H9 (cell line): ENCODE measurements around the gene TOP1. TPM values are rescaled to one million over a fixed set of nuclear protein-coding genes. Genes with fewer than 3 reads are reported as not detected.

Experiments
- DNase-seq: peaks from one replicate; pipeline ENCODE4 v3.0.0-alpha.2; 2017
- H2AFZ ChIP-seq: one replicate; pipeline ENCODE4 v1.6.1; 2013; ENCODE audit warnings: mild to moderate bottlenecking, low read length, control low read depth, moderate library complexity
- H2AK5ac ChIP-seq: 2 replicates; pipeline ENCODE4 v1.6.1; 2013; ENCODE audit warnings: low read length, control low read depth, mixed read lengths; ENCODE audit not compliant: insufficient read length
- H2BK120ac ChIP-seq: one replicate; pipeline ENCODE4 v1.6.1; 2013; ENCODE audit warnings: low read depth, mild to moderate bottlenecking, low read length, control low read depth, inconsistent platforms; ENCODE audit not compliant: poor library complexity, severe bottlenecking
- H2BK12ac ChIP-seq: 2 replicates; pipeline ENCODE4 v1.6.1; 2013; ENCODE audit warnings: low read length, control low read depth, mixed read lengths, low read depth; ENCODE audit not compliant: insufficient read length
- H2BK15ac ChIP-seq: 2 replicates; pipeline ENCODE4 v1.6.1; 2013; ENCODE audit warnings: low read depth, low read length, control low read depth
- H2BK20ac ChIP-seq: one replicate; pipeline ENCODE4 v1.6.1; 2013; ENCODE audit warnings: low read depth, mild to moderate bottlenecking, low read length, control low read depth, inconsistent platforms; ENCODE audit not compliant: poor library complexity, severe bottlenecking
- H2BK5ac ChIP-seq: 2 replicates; pipeline ENCODE4 v1.6.1; 2013; ENCODE audit warnings: low read length, control low read depth, mixed read lengths; ENCODE audit not compliant: insufficient read length
- H3K14ac ChIP-seq: 2 replicates; pipeline ENCODE4 v1.6.1; 2013; ENCODE audit warnings: low read length, control low read depth; ENCODE audit not compliant: insufficient read depth
- H3K18ac ChIP-seq: 2 replicates; pipeline ENCODE4 v1.6.1; 2013; ENCODE audit warnings: low read depth, mild to moderate bottlenecking, mixed read lengths, low read length, control low read depth; ENCODE audit not compliant: insufficient read length
- H3K23ac ChIP-seq: 2 replicates; pipeline ENCODE4 v1.6.1; 2013; ENCODE audit warnings: low read length, control low read depth, mixed read lengths, low read depth; ENCODE audit not compliant: insufficient read length
- H3K23me2 ChIP-seq: 2 replicates; pipeline ENCODE4 v1.6.1; 2013; ENCODE audit warnings: low read depth, mild to moderate bottlenecking, mixed read lengths, low read length, control low read depth; ENCODE audit not compliant: insufficient read length, poor library complexity, severe bottlenecking
- H3K27ac ChIP-seq: 2 replicates; pipeline ENCODE4 v1.5.1; 2013; ENCODE audit warnings: low read length, control low read depth, mixed read lengths, low read depth; ENCODE audit not compliant: insufficient read length
- H3K27me3 ChIP-seq: 2 replicates; pipeline ENCODE4 v1.6.1; 2013; ENCODE audit warnings: low read length, control low read depth, inconsistent platforms; ENCODE audit not compliant: insufficient read depth
- H3K4ac ChIP-seq: 2 replicates; pipeline ENCODE4 v1.6.1; 2013; ENCODE audit warnings: low read depth, mild to moderate bottlenecking, control low read depth, inconsistent platforms, low read length, moderate library complexity
- H3K4me1 ChIP-seq: 2 replicates; pipeline ENCODE4 v1.6.1; 2013; ENCODE audit warnings: low read length, control low read depth, inconsistent platforms; ENCODE audit not compliant: insufficient read depth
- H3K4me2 ChIP-seq: 2 replicates; pipeline ENCODE4 v1.6.1; 2013; ENCODE audit warnings: low read length, control low read depth, mixed read lengths; ENCODE audit not compliant: insufficient read length, insufficient read depth
- H3K56ac ChIP-seq: 2 replicates; pipeline ENCODE4 v1.6.1; 2013; ENCODE audit warnings: low read depth, mild to moderate bottlenecking, mixed read lengths, low read length, control low read depth; ENCODE audit not compliant: insufficient read length
- H3K79me1 ChIP-seq: 2 replicates; pipeline ENCODE4 v1.6.1; 2013; ENCODE audit warnings: low read depth, mild to moderate bottlenecking, moderate library complexity, low read length, control low read depth, inconsistent platforms; ENCODE audit not compliant: insufficient read depth, poor library complexity, severe bottlenecking
- H3K79me2 ChIP-seq: 2 replicates; pipeline ENCODE4 v1.6.1; 2013; ENCODE audit warnings: low read length, control low read depth, inconsistent platforms; ENCODE audit not compliant: insufficient read depth
- H3K9ac ChIP-seq: 2 replicates; pipeline ENCODE4 v1.6.1; 2013; ENCODE audit warnings: low read length, control low read depth, mixed read lengths; ENCODE audit not compliant: insufficient read length; ENCODE audit errors: extremely low read depth
- H3K9me3 ChIP-seq: one replicate; pipeline ENCODE4 v1.6.1; 2013; ENCODE audit warnings: low read depth, low read length, inconsistent platforms; ENCODE audit not compliant: control insufficient read depth
- H3T11ph ChIP-seq: one replicate; pipeline ENCODE4 v1.6.1; 2013; ENCODE audit warnings: mild to moderate bottlenecking, low read length, control low read depth, inconsistent platforms
- H4K20me1 ChIP-seq: one replicate; pipeline ENCODE4 v1.6.1; 2013; ENCODE audit not compliant: control insufficient read depth, insufficient read length, insufficient read depth
- H4K5ac ChIP-seq: 2 replicates; pipeline ENCODE4 v1.6.1; 2013; ENCODE audit warnings: low read depth, mild to moderate bottlenecking, mixed read lengths, low read length, control low read depth; ENCODE audit not compliant: insufficient read length
- H4K8ac ChIP-seq: replicated peaks from 2 replicates; pipeline ENCODE4 v1.6.1; 2013; ENCODE audit warnings: low read length, control low read depth, mixed read lengths, low read depth; ENCODE audit not compliant: insufficient read length
- H4K91ac ChIP-seq: 2 replicates; pipeline ENCODE4 v1.6.1; 2013; ENCODE audit warnings: low read depth, mild to moderate bottlenecking, moderate library complexity, mixed read lengths, low read length, control low read depth; ENCODE audit not compliant: insufficient read length
- H3K27ac Mint-ChIP-seq, 3 experiments: 2 replicates in 2 of 3; 3 replicates in 1 of 3; pipeline ENCODE4 v1.8.0; 2020 to 2021; ENCODE audit warnings: mixed read lengths in 3 of 3, mild to moderate bottlenecking in 1 of 3, moderate library complexity in 1 of 3
- H3K27me3 Mint-ChIP-seq: 2 replicates; pipeline ENCODE4 v1.8.0; 2021; ENCODE audit warnings: low read depth, mild to moderate bottlenecking, moderate library complexity, mixed read lengths
- H3K36me3 Mint-ChIP-seq, 3 experiments: 2 replicates in 2 of 3; 3 replicates in 1 of 3; pipeline ENCODE4 v1.8.0; 2020 to 2021; ENCODE audit warnings: low read depth in 3 of 3, mixed read lengths in 3 of 3; ENCODE audit not compliant: insufficient read depth in 1 of 3
- H3K4me1 Mint-ChIP-seq, 2 experiments: 2 replicates each; pipeline ENCODE4 v1.8.0; 2020; ENCODE audit warnings: mixed read lengths in 2 of 2
- H3K4me3 Mint-ChIP-seq, 2 experiments: 2 replicates in 1 of 2; 3 replicates in 1 of 2; pipeline ENCODE4 v1.8.0; 2020 to 2021; ENCODE audit warnings: mild to moderate bottlenecking in 2 of 2, mixed read lengths in 2 of 2, moderate library complexity in 1 of 2
- H3K9me3 Mint-ChIP-seq, 2 experiments: 2 replicates in 1 of 2; 3 replicates in 1 of 2; pipeline ENCODE4 v1.8.0; 2020; ENCODE audit warnings: mild to moderate bottlenecking in 2 of 2, mixed read lengths in 2 of 2, moderate library complexity in 1 of 2
- WGBS: extraction: QIAGEN DNeasy Blood & Tissue Kit; methylation state at CpG from one replicate; pipeline ENCODE4 v1.1.7; 2013; ENCODE audit warnings: missing lambda C conversion rate, low lambda C conversion rate, mixed read lengths; ENCODE audit not compliant: insufficient read length; ENCODE audit errors: extremely low coverage; 5-methylcytosine and 5-hydroxymethylcytosine counted together
- total RNA-seq: library from RNA; stranded (reverse); gene quantifications from 2 replicates; pipeline ENCODE4 v1.2.1, GENCODE V29; 2021
- TF ChIP-seq, protein P1 (sequence below): fragments of 200-600 bp; sonication (generic); conservative IDR thresholded peaks from 3 replicates; pipeline ENCODE4 v1.8.0; 2021; ENCODE audit warnings: antibody characterized with exemption, mild to moderate bottlenecking

Gene TOP1
- total RNA-seq, 1 experiment from 2014 or later = 96.4 TPM

DNA sequence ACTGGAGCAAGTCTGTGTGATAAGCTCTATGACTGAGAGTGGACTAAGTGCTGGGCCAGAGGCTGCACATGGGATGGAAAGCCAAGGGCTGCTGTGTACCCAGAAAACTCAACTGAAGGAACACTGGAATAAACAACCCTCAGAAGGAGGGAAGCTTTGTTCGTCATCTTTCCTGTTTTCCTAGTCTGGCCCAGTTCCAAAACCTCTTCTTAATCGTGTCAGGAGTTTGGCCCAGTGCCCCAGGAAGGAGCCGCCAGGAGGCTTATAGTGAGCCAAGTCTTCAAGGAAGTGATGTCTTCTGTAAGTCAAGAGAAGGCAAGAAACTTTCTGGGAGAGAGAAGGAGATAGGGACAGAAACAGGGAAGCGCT is 23.3 kb upstream of the TOP1 start:
- Mint-ChIP-seq H3K4me1 (peaks cover 12 to 19% of the 10 kb centered on the region in 2 experiments), H3K27me3 (peaks cover 7% of the 10 kb centered on the region), H3K4me3 (no peak overlapping the region), H3K36me3 (peaks cover 3 to 5% (median 3%) of the 10 kb centered on the region in 3 experiments; a peak in 5 of 7 replicates), H3K27ac (no peak overlapping the region; a peak in 1 of 7 replicates), H3K9me3 (peaks cover 6 to 8% of the 10 kb centered on the region in 2 experiments; a peak in 4 of 5 replicates)
- H3K79me1 ChIP-seq = no peaks in the 10 kb centered on the region
- no peak overlapping the region for H3K4ac ChIP-seq
- H4K91ac ChIP-seq = no peak overlapping the region
- H3K56ac ChIP-seq = no peak overlapping the region
- H3K23ac ChIP-seq = no peak overlapping the region
- no peaks in the 10 kb centered on the region for H3K23me2 ChIP-seq
- WGBS = no CpG with 5 or more reads among the region's 4 CpGs
- H3K9me3 ChIP-seq = no peaks in the 10 kb centered on the region
- H4K5ac ChIP-seq = no peak overlapping the region
- no peak overlapping the region for H2BK12ac ChIP-seq
- no peak overlapping the region for H2AK5ac ChIP-seq
- no peak overlapping the region for H2BK120ac ChIP-seq
- H3K14ac ChIP-seq = no peak overlapping the region
- H4K8ac ChIP-seq = no peak overlapping the region
- H2AFZ ChIP-seq = no peak overlapping the region
- H3K9ac ChIP-seq = no peak overlapping the region
- H3K4me1 ChIP-seq = peaks cover 10% of the 10 kb centered on the region; the same call in 1 of the 2 replicates
- no peaks in the 10 kb centered on the region for H3K27me3 ChIP-seq
- H3K4me2 ChIP-seq = no peak overlapping the region
- no peak overlapping the region for H3K27ac ChIP-seq
- no peak overlapping the region for H2BK15ac ChIP-seq
- no peak for DNase-seq
- H3K18ac ChIP-seq = no peak overlapping the region
- no peaks in the 10 kb centered on the region for H3K79me2 ChIP-seq
- H3T11ph ChIP-seq = no peak overlapping the region
- H2BK5ac ChIP-seq = no peak overlapping the region
- TF ChIP-seq, protein P1, sequence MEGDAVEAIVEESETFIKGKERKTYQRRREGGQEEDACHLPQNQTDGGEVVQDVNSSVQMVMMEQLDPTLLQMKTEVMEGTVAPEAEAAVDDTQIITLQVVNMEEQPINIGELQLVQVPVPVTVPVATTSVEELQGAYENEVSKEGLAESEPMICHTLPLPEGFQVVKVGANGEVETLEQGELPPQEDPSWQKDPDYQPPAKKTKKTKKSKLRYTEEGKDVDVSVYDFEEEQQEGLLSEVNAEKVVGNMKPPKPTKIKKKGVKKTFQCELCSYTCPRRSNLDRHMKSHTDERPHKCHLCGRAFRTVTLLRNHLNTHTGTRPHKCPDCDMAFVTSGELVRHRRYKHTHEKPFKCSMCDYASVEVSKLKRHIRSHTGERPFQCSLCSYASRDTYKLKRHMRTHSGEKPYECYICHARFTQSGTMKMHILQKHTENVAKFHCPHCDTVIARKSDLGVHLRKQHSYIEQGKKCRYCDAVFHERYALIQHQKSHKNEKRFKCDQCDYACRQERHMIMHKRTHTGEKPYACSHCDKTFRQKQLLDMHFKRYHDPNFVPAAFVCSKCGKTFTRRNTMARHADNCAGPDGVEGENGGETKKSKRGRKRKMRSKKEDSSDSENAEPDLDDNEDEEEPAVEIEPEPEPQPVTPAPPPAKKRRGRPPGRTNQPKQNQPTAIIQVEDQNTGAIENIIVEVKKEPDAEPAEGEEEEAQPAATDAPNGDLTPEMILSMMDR = no peak
- H2BK20ac ChIP-seq = no peak overlapping the region
- H4K20me1 ChIP-seq = no peaks in the 10 kb centered on the region
